IPS-NIHi11 (cell line): ENCODE measurements around the gene TXLNA.

ENCODE experiments used
- DNase-seq: peaks from one replicate; pipeline ENCODE4 v3.0.0; 2012; ENCODE audit warnings: mixed read lengths, low spot score

TXLNA gene

DNA sequence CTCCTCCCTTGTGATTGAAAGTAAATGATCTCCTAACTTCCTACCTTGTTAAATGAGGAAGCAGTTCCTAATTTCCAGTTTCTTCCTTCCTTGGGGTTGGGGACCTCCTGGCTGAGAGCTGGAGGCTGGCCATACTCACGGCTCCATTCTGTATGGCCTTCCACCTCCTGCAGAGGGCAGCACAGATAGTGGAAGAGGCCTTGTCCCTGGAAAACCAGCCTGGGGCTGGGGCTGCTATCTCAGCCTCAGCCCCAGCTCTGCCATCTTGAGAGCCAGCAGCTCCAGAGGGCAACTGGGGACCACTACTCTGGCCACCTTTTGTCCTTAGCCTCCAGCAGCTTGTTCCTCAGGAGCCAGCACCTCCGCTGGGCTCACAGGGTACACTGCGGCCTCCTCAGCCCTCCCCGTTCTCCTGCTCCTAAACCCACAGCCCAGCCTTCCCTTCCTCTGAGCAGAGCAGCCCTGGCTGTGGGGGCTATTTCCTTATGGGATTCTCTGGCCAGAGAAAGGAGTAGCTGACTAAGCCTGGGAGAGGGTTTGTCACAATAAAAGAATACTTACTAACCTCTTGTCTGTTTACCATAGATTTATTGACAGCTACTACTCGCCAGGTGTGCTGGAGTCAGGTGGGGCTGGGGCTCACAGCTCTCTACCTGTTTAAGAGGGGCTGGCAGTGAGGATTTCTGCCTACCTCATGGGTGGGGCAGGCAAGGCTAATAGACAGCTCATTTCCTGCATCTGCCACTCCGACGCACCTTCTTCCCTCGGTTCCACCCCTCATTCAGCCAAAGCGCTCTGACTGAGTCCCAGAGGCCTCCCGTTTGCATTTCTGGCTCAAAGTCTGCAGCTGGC, 36.4 kb downstream of the TXLNA start:
- DNase-seq = peak; percentile 81

DNA sequence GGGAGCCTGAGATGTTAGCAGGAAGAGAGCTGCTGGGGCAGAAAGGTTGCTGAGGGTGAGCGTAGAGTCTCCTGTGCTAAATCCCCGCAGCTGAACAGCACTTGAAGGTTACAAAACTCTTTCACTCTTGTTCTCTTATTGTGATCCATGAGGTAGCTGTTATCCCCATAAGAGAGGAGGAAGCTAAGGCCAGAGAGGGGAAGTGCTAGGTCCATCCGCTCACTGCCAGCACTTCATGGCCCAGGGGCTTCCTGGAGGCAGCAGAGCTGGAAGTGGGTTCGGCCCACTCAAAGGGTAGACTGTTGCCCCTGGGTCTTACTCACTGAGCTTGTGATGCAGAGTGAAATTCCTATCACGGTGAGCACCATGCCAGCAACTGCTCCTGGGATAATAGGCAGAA, 37.1 kb downstream of the TXLNA start:
- no peak for DNase-seq

DNA sequence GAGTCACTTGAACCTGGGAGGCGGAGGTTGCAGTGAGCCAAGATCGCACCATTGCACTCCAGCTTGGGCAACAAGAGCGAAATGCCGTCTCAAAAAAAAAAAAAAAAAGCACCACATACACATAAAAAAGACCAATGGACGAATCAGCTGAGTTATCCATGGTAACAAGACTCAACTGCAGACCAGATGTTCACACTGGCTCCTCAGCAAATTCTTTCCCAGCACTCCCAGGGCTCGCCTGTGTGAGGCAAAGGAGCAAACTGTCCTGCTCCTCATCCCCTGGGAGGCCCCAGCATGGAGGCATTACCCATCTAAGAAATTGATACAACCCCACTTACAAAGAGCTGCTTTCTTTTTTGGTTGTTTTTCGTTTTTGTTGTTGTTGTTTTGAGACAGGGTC, 39.5 kb downstream of the TXLNA start:
- no peak for DNase-seq

DNA sequence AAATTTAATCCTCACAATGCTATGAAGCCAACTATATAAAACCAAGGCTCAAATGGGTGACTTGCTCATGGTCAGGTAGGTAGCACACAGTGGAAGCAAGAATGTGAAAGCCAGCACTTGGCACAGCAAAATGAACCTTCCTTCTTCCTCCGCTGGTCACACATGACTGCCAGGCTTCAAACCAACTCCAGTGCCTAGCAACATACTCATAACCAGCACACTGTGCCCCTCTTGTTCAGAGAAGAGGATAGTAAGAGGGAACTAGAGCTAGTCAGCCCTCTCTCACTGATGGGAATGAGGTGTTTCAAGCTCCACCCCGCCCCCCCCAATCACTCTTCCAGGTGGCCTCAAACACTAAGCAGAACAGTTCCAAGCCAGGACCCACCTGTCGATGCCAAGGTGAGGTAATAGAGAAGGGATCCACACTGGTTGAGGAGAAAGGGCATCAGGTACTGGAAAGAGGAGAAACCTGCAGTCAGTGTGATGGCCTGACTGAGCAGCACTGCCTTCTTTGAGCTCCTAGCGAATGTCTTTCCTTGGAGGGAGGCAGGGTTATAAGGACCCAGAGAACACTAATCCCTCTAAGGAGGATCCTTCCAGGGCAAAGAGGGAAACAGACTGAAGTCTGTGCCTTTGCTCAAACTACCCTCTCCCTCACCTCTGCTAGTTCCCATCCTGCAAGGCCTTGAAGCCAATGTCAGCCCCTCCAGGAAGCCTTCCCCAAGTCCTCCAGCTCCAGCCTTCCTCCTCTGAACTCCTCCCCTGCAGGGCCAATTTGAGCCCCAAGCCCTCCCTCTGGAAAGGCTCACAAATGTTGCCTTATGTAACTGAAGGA, 41.5 kb downstream of the TXLNA start:
- DNase-seq = no peak

DNA sequence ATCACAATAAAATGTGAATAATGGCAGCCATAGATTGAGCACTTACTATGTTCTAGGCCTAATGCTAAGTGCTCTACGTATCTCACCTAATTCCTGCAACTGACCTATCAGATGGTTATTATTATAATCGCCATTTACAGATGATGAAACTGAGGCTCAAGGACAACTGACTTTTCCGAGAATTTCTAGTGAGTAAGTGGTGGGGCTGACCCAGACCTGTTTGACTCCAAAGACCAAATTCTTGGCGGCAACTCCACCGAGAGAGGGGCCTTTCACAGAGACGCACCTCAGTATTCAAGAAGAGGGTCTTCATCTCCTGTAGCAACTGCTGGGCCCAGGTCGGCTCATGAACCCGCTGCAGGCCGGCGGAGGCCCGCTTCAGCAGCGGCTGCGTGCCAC, 42.1 kb downstream of the TXLNA start:
- no peak for DNase-seq

DNA sequence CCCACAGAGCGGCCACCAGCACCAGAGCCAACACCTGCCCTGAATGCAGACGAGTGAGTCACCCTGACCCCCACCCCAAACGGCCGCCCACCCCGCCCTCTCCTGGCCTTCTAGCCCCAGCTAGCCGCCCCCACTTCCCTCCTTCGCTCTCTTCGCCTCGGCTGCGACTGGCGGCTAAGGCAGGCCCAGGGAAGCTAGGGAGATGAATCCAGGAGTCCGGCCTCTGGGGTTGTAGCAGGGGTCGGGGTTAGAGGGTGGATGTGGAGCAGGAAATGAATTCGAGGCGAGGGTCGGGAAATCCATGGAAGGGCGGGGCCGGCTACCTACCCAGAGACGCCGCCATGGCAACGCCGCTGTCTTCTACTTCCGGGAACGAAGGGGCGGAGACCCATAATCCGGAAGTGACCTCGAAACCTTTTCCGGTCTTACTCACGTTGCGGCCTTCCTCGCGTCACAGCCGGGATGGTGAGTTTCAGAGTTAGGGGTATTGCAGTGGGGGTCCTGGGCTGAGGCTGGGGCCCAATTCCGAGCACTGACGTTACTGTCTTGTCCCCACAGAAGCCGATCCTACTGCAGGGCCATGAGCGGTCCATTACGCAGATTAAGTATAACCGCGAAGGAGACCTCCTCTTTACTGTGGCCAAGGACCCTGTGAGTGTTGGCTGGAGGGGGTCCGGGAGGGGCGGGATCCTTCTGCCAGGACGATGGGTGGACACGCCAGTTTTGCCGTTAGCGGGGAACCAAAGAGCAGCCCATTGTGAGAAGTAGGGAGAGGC, 42.7 kb downstream of the TXLNA start, which contains the start of the genes EIF3I and TMEM234:
TSS of gene EIF3I (plus strand) at position 428 of the 776 bp plus-strand sequence. CDS start at position 463, 35 bp downstream.
TSS of gene TMEM234 (minus strand) at position 374 of the 776 bp plus-strand sequence. CDS start at position 343, 31 bp downstream.
- peak; percentile 95 for DNase-seq

DNA sequence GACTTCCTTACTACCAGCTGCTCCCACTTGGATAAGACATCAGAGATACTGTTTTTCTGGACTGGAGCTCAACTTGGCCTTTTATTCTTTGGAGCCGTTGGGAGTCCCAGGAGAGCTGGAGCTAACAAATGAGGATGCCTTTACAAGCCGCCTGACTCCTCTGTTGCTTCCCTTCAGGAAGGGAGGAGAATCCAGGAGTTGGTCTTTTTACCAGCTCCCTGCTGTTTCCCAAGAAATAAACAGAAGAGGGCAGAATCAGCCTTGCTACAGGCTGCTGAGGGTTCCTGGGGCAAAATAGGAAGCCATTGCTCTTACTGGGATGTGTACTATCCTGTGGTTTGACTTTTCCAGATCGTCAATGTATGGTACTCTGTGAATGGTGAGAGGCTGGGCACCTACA, 44.2 kb downstream of the TXLNA start:
- no peak for DNase-seq

DNA sequence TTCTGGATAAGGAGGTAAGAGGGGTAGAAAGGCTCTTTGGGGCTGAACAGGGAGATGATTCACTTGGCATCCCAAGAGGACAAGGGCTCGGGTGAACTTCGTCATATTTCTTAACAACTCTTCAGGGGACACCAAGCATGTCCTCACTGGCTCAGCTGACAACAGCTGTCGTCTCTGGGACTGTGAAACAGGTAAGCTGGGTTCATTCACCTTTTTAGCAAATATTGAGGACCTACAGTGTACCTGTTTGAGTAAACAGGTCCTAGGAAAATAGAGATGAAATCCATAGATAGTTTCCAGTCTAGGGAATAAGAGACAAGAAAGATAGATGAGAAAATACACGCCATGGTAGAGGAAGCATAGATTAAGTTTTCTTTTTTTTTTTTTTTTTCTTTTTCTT, 44.8 kb downstream of the TXLNA start:
- no peak for DNase-seq

DNA sequence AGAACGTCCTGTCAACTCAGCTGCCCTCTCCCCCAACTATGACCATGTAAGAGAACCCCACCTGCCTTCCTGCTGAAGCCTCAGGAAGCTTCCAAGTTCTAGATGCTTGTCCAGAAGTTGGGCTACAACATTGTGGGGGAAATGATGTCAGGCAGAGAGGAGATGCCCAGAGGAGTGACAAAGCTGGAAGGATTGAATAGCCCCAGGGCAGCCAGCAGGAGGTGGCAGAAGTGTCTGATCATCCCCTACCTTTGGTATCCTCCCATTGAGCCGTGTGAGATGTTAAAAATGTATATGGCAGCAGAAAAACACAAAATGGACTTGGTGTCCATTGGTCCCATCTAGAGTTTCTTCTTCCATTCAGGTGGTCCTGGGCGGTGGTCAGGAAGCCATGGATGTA, 49.3 kb downstream of the TXLNA start:
- no peak for DNase-seq

DNA sequence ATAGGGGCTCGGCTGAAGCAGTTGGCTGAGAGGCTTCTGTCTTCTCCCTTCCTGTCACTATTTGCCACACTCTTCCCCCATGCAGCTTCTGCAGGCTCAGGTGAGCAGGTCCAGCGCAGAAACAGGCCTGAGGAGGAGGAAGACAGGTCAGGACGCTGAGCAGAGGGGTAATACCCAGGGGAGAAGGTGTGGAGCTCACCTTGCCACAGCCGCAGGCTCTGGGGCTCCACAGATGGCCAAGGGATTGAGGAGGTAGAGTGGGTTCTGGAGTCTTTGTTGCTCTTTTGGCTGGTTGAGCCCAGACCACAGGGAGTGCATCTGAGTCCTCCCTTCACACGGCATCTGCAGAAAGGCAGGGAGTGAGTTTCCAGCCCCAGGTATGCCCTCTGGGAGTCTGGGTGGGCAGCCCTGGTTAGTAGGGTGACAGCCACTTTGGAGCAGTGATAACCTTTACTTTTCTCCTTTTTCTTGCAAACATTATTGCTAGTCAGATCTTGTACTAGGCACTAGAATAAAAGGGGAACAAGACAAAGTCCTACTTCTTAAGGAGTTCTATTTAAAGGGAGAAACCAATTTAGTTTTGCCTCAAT, 52.5 kb downstream of the TXLNA start:
- DNase-seq = no peak

DNA sequence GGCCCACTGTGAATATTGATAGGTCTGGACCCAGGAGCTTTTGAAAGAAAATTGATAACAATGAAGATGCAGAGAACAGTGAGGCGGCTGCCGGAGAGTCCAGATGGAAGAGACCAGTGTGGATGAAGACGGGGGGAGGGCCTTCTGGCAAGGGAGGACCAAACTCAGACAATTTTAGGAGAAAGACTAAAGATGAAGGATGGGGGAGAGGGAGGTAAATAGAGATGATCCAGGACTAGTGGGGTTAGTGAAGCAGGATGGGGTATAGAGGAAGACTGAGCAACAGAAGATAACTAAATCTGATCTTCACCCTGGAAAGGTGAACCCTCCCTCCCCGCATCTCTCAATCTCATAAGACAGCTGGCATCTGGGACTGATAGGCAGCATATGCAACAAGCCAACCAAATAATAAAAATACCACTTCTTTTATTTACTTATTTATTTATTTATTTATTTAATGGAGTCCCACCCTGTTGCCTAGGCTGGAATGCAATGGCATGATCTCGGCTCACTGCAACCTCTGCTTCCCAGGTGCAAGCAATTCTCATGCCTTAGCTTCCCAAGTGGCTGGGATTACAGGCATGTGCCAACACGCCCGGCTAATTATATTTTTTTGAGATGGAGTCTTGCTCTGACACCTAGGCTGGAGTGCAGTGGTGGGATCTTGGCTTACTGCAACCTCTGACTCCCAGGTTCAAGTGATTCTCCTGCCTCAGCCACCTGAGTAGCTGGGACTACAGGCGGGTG, 53.3 kb downstream of the TXLNA start:
- DNase-seq = no peak

DNA sequence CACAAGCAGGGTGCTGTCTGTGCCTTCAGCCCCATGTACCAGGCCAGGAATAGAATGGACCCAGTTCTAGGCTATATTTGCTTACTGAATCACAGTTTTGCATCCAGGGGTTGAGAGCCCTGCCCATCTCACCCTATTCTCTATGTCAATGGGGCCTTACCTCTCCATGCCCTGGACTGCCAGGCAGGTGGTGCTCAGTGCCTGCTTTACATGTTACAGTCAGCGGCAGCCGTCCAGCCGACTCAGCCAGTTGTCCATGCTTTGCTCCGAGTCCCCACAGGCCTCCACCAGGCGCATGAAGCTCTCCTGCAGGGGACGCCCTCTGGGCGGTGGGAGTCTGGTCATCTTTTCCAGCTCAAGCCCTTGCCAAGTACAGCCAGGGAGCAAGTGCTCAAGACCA, 55.3 kb downstream of the TXLNA start:
- DNase-seq = no peak

DNA sequence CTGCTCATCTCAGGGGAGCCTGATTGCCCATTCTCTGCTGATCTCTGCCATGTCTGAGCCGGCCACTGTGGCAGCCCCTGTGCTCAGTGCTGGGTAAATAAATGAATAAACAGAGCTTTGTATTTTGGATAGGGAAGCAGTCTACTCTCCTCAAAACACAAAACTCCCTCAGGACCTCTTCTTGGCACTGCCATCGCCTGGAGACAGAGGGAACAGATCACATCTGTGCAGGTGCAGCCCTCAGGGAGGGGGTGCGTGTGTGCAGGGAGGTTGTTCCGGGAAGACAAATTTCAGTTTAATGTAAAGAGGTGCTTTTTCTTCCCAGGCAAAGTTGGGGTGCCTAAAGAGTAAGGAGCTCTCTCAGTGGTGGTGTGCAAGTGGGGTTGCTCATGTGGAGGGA, 59.9 kb downstream of the TXLNA start:
- DNase-seq = no peak

DNA sequence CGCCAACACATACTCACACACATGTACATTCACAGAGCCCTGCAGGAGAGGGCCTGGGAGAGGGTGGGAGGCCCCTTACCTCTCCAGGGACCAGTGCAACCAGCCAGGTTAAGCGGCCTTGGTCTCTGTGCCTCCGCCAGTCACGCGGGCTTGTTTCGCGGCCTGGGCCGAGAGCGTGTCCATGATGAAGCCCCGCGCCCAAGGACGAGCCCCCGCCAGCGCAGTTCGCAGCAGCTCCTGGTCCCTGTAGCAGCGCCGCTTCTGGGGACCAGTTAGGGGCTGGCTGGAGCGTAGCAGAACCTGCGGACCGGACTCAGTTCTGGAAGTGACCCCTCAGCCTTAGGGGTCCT, 60.3 kb downstream of the TXLNA start:
- DNase-seq = no peak

DNA sequence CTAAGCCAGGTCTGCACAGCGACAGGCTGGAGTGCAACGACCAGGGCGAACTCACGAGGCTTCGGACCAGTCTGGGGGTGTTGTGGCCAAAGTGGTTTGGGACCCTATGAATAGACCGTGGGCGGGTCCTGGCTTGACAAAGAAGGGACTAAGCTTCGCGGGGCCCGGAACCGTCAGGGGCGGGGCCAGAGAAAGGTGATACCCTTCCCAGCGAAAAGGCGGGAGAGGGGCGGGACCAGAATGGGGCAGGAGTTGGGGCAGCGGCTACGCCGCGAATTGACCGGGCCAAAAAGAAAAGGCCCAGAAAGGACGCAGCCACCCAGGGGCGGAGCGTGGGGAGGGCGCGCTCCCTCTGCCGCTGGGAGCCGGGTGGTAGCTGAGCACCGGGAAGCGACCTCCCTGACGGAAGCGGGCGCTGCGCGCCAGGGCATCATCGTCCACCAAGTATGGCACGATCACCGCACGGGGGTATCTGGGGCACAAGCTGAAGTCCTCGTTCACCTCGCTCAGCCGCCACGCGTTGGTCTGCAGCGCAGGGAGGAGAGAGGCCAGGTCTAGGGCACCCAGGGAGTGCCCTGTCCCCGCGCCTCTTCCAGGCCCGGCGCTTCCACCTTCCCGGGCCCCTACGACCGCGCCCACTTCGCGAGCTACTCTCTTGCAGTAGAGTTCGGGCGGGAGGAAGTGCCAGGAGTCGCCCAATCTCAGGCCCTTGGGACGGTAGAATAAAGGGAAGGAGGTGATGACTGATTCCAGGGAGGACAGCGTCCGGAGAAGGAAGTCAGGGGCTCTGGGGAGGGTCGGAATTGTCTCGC, 60.9 kb downstream of the TXLNA start:
- DNase-seq = peak; percentile 89

DNA sequence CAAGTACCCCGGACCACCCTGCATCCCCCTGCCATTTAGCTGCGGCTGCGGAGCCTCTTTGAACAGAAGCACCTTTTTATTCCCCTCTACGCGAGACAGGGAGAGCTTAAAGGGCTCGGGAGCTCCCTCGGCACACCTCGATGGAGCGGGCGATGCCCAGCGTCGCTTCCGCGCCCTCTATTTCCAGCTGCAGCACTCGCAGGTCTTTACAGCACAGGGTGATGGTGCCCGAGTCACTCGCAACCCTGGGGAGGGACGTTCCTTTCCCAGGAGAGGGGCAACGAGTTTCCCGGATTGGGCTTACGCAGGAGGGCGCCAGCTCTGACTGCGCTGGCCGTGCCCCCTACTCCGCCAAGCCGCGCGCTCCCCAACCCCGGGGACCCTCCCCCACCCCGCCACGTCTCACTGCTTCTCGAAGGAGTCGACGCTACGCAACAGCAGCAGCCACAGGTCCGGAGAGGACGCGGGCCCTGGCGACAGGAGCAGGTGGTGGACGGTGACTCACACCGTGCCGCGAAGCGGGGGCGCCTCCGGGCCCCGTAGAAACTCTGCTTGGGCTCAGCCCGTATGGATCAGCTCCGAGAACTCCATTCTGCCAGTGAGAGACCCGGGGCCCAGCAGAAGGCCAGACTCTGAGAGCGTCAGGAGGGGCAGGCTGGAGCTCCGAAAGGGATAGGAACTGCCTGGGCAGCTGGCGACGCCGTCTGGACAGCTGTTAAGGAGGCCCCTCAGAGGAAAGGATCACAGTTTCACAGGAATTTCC, 61.7 kb downstream of the TXLNA start:
- peak; percentile 62 for DNase-seq

DNA sequence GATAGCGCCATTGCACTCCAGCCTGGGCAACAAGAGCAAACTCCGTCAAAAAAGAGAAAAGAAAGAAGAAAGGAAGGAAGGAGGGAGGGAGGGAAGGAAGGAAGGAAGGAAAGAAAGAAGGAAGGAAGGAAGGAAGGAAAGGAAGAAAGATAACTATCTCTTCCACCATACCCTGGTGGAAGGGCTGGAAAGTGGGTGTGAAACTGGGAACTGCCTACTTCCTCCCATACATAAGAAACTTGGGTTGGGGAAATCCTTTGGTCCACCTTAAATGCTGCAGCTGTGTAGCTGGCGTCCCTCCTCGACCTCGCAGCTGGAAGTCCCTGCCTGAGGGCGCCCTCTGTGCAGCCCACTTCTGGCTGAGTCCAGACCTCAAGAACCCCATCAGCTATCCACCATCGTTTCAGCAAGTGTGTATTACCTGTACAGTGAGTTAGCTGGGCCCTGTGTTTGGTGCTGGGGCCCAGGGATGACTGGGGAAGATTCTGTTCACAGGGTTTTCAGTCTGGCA, 62.9 kb downstream of the TXLNA start:
- no peak for DNase-seq

DNA sequence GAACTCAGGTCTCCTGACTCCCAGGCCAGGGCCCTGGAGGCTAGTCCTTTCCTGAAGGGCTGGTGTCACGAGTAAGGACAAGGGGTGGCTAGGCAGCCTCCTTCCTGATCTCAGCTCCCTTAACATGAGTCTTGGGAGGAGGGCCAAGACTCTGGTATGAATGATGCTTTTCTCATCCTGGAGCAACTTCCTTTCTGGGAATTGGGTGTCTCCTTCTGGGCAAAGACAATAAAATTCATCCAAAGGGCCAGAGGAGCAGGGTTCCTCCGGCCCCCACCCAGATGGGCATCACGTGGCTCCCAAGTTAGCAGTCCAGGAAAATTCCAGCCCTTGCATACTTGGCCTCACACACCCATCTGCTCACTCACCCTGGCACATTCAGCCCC, 67.4 kb downstream of the TXLNA start, which contains the start of gene FAM167B:
TSS of gene FAM167B (plus strand) at position 335 of the 386 bp plus-strand sequence. CDS start 200 bp downstream, outside the sequence.
- no peak for DNase-seq

DNA sequence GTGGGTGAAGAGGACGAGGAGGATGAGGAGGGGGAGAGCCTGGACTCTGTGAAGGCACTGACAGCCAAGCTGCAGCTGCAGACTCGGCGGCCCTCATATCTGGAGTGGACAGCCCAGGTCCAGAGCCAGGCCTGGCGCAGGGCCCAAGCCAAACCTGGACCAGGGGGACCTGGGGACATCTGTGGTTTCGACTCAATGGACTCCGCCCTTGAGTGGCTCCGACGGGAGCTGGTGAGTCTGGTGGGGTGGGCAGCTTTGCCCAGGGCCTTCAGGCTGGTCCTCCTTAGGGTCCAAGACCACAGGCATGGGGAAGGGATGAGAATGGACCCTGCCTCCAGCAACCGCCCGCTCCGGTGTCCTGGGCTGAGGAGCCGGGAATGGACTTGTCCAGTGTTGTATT, 68.0 kb downstream of the TXLNA start:
- DNase-seq = no peak
